Stimulated activated CD8-positive, alpha-beta memory T cell treated with anti-CD3 and anti-CD28 coated beads, Interleukin-2, amount 100 ng/mL, for 48 hours (primary cell): ENCODE data around the gene MDFIC.

Experiments used
- DNase-seq, 2 donors: peaks; one replicate each; pipeline ENCODE4 v3.0.0-alpha.2; 2020; ENCODE audit warnings: low read depth in 2 of 2

MDFIC gene

GRCh38 chr7:114997487-114998404 lies 75.9 kb downstream of the MDFIC start:
- no peak for DNase-seq

- no peak for DNase-seq
Observed at GRCh38 chr7:115004121-115004520, 82.2 kb downstream of the MDFIC start.

- no peak for DNase-seq
Observed at GRCh38 chr7:115005251-115005650, 83.4 kb downstream of the MDFIC start.

GRCh38 chr7:115005953-115006352 lies 84.1 kb downstream of the MDFIC start:
- DNase-seq, result no peak

- no peak for DNase-seq
Observed at GRCh38 chr7:115007751-115008150, 85.9 kb downstream of the MDFIC start.

GRCh38 chr7:115008465-115009114 lies 86.7 kb downstream of the MDFIC start:
- DNase-seq, result no peak

GRCh38 chr7:115009139-115009538 lies 87.2 kb downstream of the MDFIC start:
- DNase-seq, result no peak

GRCh38 chr7:115009736-115010440 lies 88.0 kb downstream of the MDFIC start:
- DNase-seq, result no peak

GRCh38 chr7:115010441-115010820 lies 88.5 kb downstream of the MDFIC start:
- no peak for DNase-seq

- DNase-seq, result no peak
Observed at GRCh38 chr7:115013886-115014285, 92.0 kb downstream of the MDFIC start.

- no peak for DNase-seq
Observed at GRCh38 chr7:115014794-115015193, 92.9 kb downstream of the MDFIC start.

GRCh38 chr7:115015619-115016018 lies 93.7 kb downstream of the MDFIC start:
- DNase-seq, result no peak

- DNase-seq, result no peak
Observed at GRCh38 chr7:115019882-115020605, 98.2 kb downstream of the MDFIC start.

- no peak for DNase-seq
Observed at GRCh38 chr7:115023219-115023618, 101.3 kb downstream of the MDFIC start.

- no peak for DNase-seq
Observed at GRCh38 chr7:115024276-115024675, 102.4 kb downstream of the MDFIC start.

- no peak for DNase-seq
Observed at GRCh38 chr7:115032715-115033703, 111.1 kb downstream of the MDFIC start.

GRCh38 chr7:115033917-115034459 lies 112.1 kb downstream of the MDFIC start:
- DNase-seq, result no peak

GRCh38 chr7:115034515-115034914 lies 112.6 kb downstream of the MDFIC start:
- DNase-seq, result no peak

- DNase-seq, result no peak
Observed at GRCh38 chr7:115037128-115037802, 115.4 kb downstream of the MDFIC start.

GRCh38 chr7:115038158-115038557 lies 116.3 kb downstream of the MDFIC start:
- no peak for DNase-seq
